Measurements from ENCODE around the gene SDHAF1. TPM values are rescaled to one million over a fixed set of nuclear protein-coding genes. Genes with fewer than 3 reads are reported as not detected.

The SDHAF1 gene
- total RNA-seq, 2 experiments from 2014 or later = 26.1 to 52.6 TPM

DNA sequence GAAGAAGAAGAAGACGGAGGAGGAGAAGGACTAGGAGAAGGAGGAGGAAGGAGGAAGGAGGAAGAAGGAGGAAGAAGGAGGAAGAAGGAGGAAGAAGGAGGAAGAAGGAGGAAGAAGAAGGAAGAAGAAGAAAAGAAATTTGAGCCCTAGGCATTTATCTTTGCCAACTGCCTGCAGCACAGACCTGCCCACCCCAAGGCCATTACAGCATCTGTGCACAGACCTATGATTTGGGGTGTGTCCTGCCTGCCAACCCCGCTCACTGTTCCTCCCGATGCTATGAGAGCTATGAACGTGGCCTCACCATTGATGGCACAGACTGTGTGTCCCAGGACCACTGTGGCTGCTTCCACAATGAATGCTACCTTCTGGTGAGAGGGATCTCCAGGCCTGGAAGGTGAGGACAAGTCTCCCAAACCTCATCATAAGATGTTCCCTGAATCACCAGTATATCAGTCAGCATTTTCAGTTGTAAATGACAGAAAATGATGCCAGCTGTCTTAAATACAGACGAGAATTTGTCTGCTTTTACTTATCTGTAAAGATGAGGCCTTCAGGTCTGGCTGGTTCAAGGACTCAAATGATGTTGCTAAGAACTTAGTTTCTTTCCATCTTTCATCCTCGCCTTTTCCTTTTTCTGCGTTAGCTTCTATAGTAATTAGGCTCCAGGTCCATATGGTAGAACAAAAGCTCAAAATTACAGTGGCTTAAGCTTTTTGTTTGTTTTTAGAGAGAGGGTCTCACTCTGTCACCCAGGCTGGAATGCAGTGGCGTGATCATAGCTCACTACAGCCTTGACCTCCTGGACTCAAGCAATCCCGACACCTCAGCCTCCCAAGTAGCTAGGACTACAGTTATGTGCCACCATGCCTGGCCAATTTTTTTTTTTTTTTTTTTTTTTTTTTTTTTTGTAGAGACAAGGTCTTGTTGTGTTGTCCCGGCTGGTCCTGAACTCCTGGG is 3.9 kb upstream of the SDHAF1 start:
- peaks cover 5% of the 10 kb centered on the region; the same call in 1 of the 2 replicates for H3K9me3 ChIP-seq (ENCODE audit: low read length)
- ChIA-PET POLR2A (interaction anchor here (0.7 kb wide), 1 partner anchor 63 kb away, joined by 12 read pairs; the partner anchor contains the start of gene THAP8), CTCF (ENCODE audit: unreplicated experiment) (no interaction called here)
- BruUV-seq (replicated peaks) = no TSS peak
- no peaks in the 10 kb centered on the region for H3K9me2 ChIP-seq (ENCODE audit: insufficient read depth, low read length)
- no peak overlapping the region for H3K27ac ChIP-seq (ENCODE audit: low read depth, low read length, poor library complexity, severe bottlenecking)
- H3K4me2 ChIP-seq (ENCODE audit: low read length) = no peak overlapping the region
- no peak for TF ChIP-seq EZH2phosphoT487 (IDR thresholded peaks at IDR 0.05; ENCODE audit: borderline replicate concordance, low read depth, low read length)
- TF ChIP-seq, protein P1, sequence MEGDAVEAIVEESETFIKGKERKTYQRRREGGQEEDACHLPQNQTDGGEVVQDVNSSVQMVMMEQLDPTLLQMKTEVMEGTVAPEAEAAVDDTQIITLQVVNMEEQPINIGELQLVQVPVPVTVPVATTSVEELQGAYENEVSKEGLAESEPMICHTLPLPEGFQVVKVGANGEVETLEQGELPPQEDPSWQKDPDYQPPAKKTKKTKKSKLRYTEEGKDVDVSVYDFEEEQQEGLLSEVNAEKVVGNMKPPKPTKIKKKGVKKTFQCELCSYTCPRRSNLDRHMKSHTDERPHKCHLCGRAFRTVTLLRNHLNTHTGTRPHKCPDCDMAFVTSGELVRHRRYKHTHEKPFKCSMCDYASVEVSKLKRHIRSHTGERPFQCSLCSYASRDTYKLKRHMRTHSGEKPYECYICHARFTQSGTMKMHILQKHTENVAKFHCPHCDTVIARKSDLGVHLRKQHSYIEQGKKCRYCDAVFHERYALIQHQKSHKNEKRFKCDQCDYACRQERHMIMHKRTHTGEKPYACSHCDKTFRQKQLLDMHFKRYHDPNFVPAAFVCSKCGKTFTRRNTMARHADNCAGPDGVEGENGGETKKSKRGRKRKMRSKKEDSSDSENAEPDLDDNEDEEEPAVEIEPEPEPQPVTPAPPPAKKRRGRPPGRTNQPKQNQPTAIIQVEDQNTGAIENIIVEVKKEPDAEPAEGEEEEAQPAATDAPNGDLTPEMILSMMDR (conservative IDR thresholded peaks at IDR 0.05; ENCODE audit: low read length) = no peak
- H3K4me3 ChIP-seq (ENCODE audit: low read depth, low read length, poor library complexity, severe bottlenecking) = no peak overlapping the region
- no peaks in the 10 kb centered on the region for H4K20me1 ChIP-seq (ENCODE audit: insufficient read depth, low read length)
- intact Hi-C loops (cut with micrococcal nuclease; ENCODE audit: unreplicated experiment) = no loop called here
- no peak for DNase-seq (ENCODE audit: low spot score)
- H3K4me1 ChIP-seq (ENCODE audit: insufficient read depth, low read length, poor library complexity, severe bottlenecking) = peaks cover 12% of the 10 kb centered on the region
- H3K79me2 ChIP-seq (ENCODE audit: insufficient read depth, low read depth, low read length) = peaks cover 7% of the 10 kb centered on the region
- no peak overlapping the region for H2AFZ ChIP-seq (ENCODE audit: low read length)
- no peaks in the 10 kb centered on the region for H3K36me3 ChIP-seq (ENCODE audit: insufficient read depth, low read length)

DNA sequence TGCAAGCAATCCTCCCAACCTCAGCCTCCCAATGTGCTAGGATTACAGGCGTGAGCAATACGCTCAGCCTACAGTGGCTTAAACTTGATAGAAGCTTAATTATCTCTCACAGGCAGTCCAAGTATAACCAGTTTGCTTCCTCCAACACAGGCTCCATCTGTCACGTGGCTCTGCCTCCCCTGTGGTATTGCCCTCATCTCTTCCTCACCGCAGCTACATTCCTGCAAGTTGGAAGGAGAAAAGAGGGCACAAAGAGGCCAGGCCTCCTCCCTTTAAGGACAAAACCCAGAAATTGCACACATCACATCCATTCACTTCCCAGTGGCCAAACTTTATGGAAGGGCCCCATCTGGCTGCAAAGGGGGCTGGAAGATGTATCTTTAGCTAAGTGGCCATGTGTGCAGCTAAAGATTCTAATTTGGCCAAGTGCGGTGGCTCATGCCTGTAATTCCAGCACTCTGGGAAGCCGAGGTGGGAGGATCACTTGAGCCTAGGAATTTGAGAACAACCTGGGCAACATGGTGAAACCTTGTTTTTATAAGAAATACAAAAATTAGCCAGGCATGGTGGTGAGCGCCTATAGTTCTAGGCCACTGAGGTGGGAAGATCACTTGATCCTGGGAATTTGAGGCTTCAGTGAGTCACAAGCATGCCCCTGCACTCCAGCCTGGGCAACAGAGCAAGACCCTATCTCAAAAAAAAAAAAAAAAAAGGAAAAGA is 3.1 kb upstream of the SDHAF1 start:
- no peak overlapping the region for H3K4me3 ChIP-seq (ENCODE audit: low read depth, low read length, poor library complexity, severe bottlenecking)
- CTCF ChIA-PET (ENCODE audit: unreplicated experiment) = no interaction called here
- peaks cover 5% of the 10 kb centered on the region; the same call in 1 of the 2 replicates for H3K9me3 ChIP-seq (ENCODE audit: low read length)
- POLR2A ChIA-PET = interaction anchor here (0.7 kb wide), 1 partner anchor 62 kb away, joined by 12 read pairs; the partner anchor contains the start of gene THAP8
- no peaks in the 10 kb centered on the region for H3K9me2 ChIP-seq (ENCODE audit: insufficient read depth, low read length)
- H2AFZ ChIP-seq (ENCODE audit: low read length) = no peak overlapping the region
- peaks cover 16% of the 10 kb centered on the region for H3K79me2 ChIP-seq (ENCODE audit: insufficient read depth, low read depth, low read length)
- intact Hi-C loops (cut with micrococcal nuclease; ENCODE audit: unreplicated experiment) = no loop called here
- BruUV-seq (replicated peaks) = no TSS peak
- H3K36me3 ChIP-seq (ENCODE audit: insufficient read depth, low read length) = peaks cover 7% of the 10 kb centered on the region; the same call in 1 of the 2 replicates
- no peak overlapping the region for H3K4me2 ChIP-seq (ENCODE audit: low read length)
- DNase-seq (ENCODE audit: low spot score) = no peak
- TF ChIP-seq, protein P1 (conservative IDR thresholded peaks at IDR 0.05; ENCODE audit: low read length) = no peak
- no peak for TF ChIP-seq EZH2phosphoT487 (IDR thresholded peaks at IDR 0.05; ENCODE audit: borderline replicate concordance, low read depth, low read length)
- no peaks in the 10 kb centered on the region for H4K20me1 ChIP-seq (ENCODE audit: insufficient read depth, low read length)
- H3K4me1 ChIP-seq (ENCODE audit: insufficient read depth, low read length, poor library complexity, severe bottlenecking) = peaks cover 20% of the 10 kb centered on the region
- H3K27ac ChIP-seq (ENCODE audit: low read depth, low read length, poor library complexity, severe bottlenecking) = no peak overlapping the region
